Mesenchymal stem cell (in vitro differentiated cells and primary cell): ENCODE data around the gene XRCC3.

Source experiments
- DNase-seq: peaks from one replicate; pipeline ENCODE4 v3.0.0-alpha.2; 2013
- H2AFZ ChIP-seq: one replicate; pipeline ENCODE4 v1.6.1; 2013; ENCODE audit warnings: low read depth, mild to moderate bottlenecking, control low read depth, inconsistent platforms, low read length, moderate library complexity
- H2AK5ac ChIP-seq: 2 replicates; pipeline ENCODE4 v1.6.1; 2013; ENCODE audit warnings: low read length, moderate library complexity, mild to moderate bottlenecking, inconsistent platforms; ENCODE audit not compliant: severe bottlenecking
- H2BK120ac ChIP-seq: one replicate; pipeline ENCODE4 v1.6.1; 2013; ENCODE audit warnings: low read depth, mild to moderate bottlenecking, inconsistent platforms, low read length, moderate library complexity
- H2BK12ac ChIP-seq, 2 experiments: one replicate each; pipeline ENCODE4 v1.6.1; 2013; ENCODE audit warnings: inconsistent platforms in 2 of 2, low read length in 2 of 2, mild to moderate bottlenecking in 2 of 2, moderate library complexity in 2 of 2, control low read depth in 1 of 2
- H2BK15ac ChIP-seq: one replicate; pipeline ENCODE4 v1.6.1; 2013; ENCODE audit warnings: mild to moderate bottlenecking, low read depth, inconsistent platforms; ENCODE audit not compliant: poor library complexity, severe bottlenecking
- H2BK5ac ChIP-seq: 2 replicates; pipeline ENCODE4 v1.6.1; 2013; ENCODE audit warnings: low read depth, mild to moderate bottlenecking, low read length, control low read depth, inconsistent platforms; ENCODE audit not compliant: poor library complexity, severe bottlenecking
- H3K14ac ChIP-seq, 2 experiments: one replicate each; pipeline ENCODE4 v1.6.1; 2013; ENCODE audit warnings: inconsistent platforms in 2 of 2, low read length in 2 of 2, control low read depth in 1 of 2, mild to moderate bottlenecking in 1 of 2, moderate library complexity in 1 of 2
- H3K18ac ChIP-seq, 2 experiments: one replicate each; pipeline ENCODE4 v1.6.1; 2013; ENCODE audit warnings: inconsistent platforms in 2 of 2, low read length in 2 of 2, control low read depth in 1 of 2, low read depth in 1 of 2, mild to moderate bottlenecking in 1 of 2
- H3K23ac ChIP-seq, 2 experiments: one replicate each; pipeline ENCODE4 v1.6.1; 2013; ENCODE audit warnings: inconsistent platforms in 2 of 2, low read length in 2 of 2, mild to moderate bottlenecking in 2 of 2, moderate library complexity in 2 of 2, control low read depth in 1 of 2
- H3K27ac ChIP-seq: 2 replicates; pipeline ENCODE4 v1.5.1; 2013; ENCODE audit warnings: mild to moderate bottlenecking, moderate library complexity, low read length, control low read depth, inconsistent platforms; ENCODE audit not compliant: poor library complexity, severe bottlenecking
- H3K27me3 ChIP-seq, 2 experiments: 2 replicates each; pipeline versions ENCODE4 v1.6.1 to v1.7.0; 2013; ENCODE audit warnings: low read length in 2 of 2, mild to moderate bottlenecking in 2 of 2, moderate library complexity in 2 of 2, control low read depth in 1 of 2, inconsistent platforms in 1 of 2; ENCODE audit not compliant: control insufficient read depth in 1 of 2, insufficient read depth in 1 of 2
- H3K36me3 ChIP-seq, 2 experiments: 2 replicates each; pipeline versions ENCODE4 v1.6.1 to v1.7.0; 2013; ENCODE audit warnings: low read length in 2 of 2, control low read depth in 1 of 2, inconsistent platforms in 1 of 2, low read depth in 1 of 2, mild to moderate bottlenecking in 1 of 2; ENCODE audit not compliant: insufficient read depth in 2 of 2, control insufficient read depth in 1 of 2
- H3K4ac ChIP-seq, 2 experiments: one replicate each; pipeline ENCODE4 v1.6.1; 2013; ENCODE audit warnings: inconsistent platforms in 2 of 2, low read length in 2 of 2, mild to moderate bottlenecking in 2 of 2, moderate library complexity in 2 of 2, control low read depth in 1 of 2, low read depth in 1 of 2
- H3K4me1 ChIP-seq: 2 replicates; pipeline ENCODE4 v1.6.1; 2013; ENCODE audit warnings: low read depth, low read length, control low read depth; ENCODE audit not compliant: control insufficient read depth, insufficient read depth
- H3K4me2 ChIP-seq: 2 replicates; pipeline ENCODE4 v1.6.1; 2013; ENCODE audit warnings: low read length, mild to moderate bottlenecking, inconsistent platforms; ENCODE audit not compliant: poor library complexity, severe bottlenecking
- H3K4me3 ChIP-seq, 2 experiments: 2 replicates each; pipeline versions ENCODE4 v1.5.1 to v1.7.0; 2013; ENCODE audit warnings: low read length in 2 of 2, mild to moderate bottlenecking in 2 of 2, control low read depth in 1 of 2, low read depth in 1 of 2; ENCODE audit not compliant: insufficient read depth in 1 of 2
- H3K79me1 ChIP-seq: replicated peaks from 2 replicates; pipeline ENCODE4 v1.6.1; 2013; ENCODE audit warnings: mild to moderate bottlenecking, control low read depth, low read length, inconsistent platforms; ENCODE audit not compliant: poor library complexity, severe bottlenecking
- H3K9ac ChIP-seq: 2 replicates; pipeline ENCODE4 v1.7.0; 2013; ENCODE audit warnings: mild to moderate bottlenecking, low read length, moderate library complexity
- H3K9me3 ChIP-seq: 2 replicates; pipeline ENCODE4 v1.7.0; 2013; ENCODE audit warnings: mild to moderate bottlenecking, low read length; ENCODE audit not compliant: control insufficient read depth
- H4K8ac ChIP-seq: one replicate; pipeline ENCODE4 v1.6.1; 2013; ENCODE audit warnings: inconsistent platforms, mild to moderate bottlenecking, low read length, moderate library complexity
- H4K91ac ChIP-seq: one replicate; pipeline ENCODE4 v1.6.1; 2013; ENCODE audit warnings: mild to moderate bottlenecking, low read length, inconsistent platforms
- WGBS: methylation state at CpG from one replicate; pipeline ENCODE4 v1.1.7; 2013; ENCODE audit warnings: mixed read lengths; 5-methylcytosine and 5-hydroxymethylcytosine counted together

XRCC3 gene

GRCh38 chr14:103738166-103738565, 22.9 kb upstream of the XRCC3 start:
- Histone ChIP-seq H3K4ac (no peak overlapping the region), H3K18ac (no peak overlapping the region), H3K4me1 (peaks cover 10% of the 10 kb centered on the region), H2BK5ac (no peak overlapping the region), H4K8ac (no peak overlapping the region), H3K27me3 (no peaks in the 10 kb centered on the region), H3K27ac (no peak overlapping the region), H2BK12ac (no peak overlapping the region), H3K23ac (no peak overlapping the region), H3K14ac (no peak overlapping the region), H3K4me3 (no peak overlapping the region), H2AK5ac (no peak overlapping the region), H3K4me2 (no peak overlapping the region), H3K79me1 (peaks cover 1% of the 10 kb centered on the region), H2BK120ac (no peak overlapping the region), H2AFZ (no peak overlapping the region), H2BK15ac (no peak overlapping the region), H3K9ac (no peak overlapping the region), H3K36me3 (peaks cover 19 to 63% of the 10 kb centered on the region in 2 experiments), H3K9me3 (no peaks in the 10 kb centered on the region), H4K91ac (no peak overlapping the region)
- WGBS: 93% methylated on average over 9 of the region's 10 CpGs
- no peak for DNase-seq

DNA sequence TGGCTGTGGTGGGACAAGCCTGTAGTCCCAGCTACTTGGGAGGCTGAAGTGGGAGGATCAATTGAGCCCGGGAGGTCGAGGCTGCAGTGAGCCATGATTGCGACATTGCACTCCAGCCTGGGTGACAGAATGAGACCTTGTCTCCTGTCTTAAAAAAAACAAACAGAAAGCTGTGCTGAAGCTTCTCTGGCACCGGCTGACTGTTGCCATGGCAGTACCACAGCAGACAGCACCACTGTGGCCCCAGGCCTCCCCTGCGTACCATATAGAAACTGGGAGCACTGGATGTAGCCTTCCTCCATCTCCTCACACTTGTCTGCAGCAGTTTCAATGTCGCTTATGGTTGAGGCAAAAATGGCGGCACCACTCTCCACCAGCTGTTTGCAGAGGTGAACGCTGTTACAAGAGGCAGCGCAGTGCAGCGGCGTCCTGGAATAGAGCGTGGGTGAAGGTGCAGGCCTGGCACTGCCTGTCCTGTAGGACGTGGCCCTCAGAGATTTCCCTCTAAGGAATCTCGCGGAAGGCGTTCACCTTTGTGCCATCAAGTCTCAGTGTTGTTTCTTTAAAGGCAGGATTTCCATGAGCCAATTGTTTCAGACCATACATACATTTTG, 22.3 kb upstream of the XRCC3 start:
- WGBS: 96% methylated on average over 16 of the region's 16 CpGs
- Histone ChIP-seq H3K18ac (no peak overlapping the region), H3K9ac (no peak overlapping the region)

DNA sequence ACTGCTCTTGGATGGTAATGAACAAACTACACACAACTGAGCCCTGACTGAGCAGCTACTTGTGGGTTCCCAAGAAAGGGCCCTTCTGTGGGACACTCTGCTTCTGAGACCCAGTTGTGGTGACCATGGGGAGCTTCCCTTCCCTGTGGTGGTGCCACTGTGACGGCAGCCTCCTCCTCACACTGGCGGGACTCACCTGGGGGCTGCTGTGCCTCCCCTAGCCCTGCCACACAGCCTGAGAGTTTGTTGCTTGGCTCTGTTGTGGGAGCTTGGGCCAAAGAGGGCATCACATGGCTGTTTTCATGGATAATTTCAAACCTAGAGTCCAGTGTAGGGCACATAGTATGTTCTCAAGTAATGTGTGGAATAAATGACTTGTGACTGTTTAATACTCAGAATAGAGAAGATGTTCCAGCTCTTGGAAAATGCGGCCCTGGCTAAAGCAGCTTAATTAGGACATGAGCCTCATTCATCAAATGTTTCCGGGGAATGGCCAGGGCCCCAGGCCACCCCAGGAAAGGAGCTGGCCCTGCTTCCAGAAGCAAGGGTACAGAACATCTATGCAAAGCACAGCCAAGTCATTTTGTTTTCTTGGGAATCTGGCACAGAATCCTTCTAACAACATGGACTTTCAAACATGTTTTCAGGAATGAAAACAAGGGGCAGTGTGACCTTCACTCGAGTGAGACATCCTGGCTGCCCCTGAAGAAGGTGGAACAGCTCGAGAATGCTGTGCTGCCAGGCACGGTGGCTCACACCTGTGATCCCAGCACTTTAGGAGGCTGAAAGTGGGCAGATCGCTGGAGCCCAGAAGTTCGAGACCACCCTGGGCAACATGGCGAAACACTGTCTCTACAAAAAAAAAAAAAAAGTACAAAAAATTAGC, 21.5 kb upstream of the XRCC3 start:
- H3K4ac ChIP-seq: no peak overlapping the region
- H2BK120ac ChIP-seq: no peak overlapping the region
- H3K9ac ChIP-seq: no peak overlapping the region
- no peaks in the 10 kb centered on the region for H3K27me3 ChIP-seq
- no peaks in the 10 kb centered on the region for H3K9me3 ChIP-seq
- H2BK15ac ChIP-seq: no peak overlapping the region
- H3K14ac ChIP-seq: no peak overlapping the region
- no peak overlapping the region for H3K18ac ChIP-seq
- DNase-seq: no peak
- H2AFZ ChIP-seq: no peak overlapping the region
- H2BK12ac ChIP-seq: no peak overlapping the region
- no peak overlapping the region for H4K8ac ChIP-seq
- H3K79me1 ChIP-seq: peaks cover 4% of the 10 kb centered on the region
- H3K4me3 ChIP-seq: no peak overlapping the region
- no peak overlapping the region for H3K23ac ChIP-seq
- H3K4me2 ChIP-seq: no peak overlapping the region
- peaks cover 33 to 70% of the 10 kb centered on the region in 2 experiments for H3K36me3 ChIP-seq
- H3K27ac ChIP-seq: no peak overlapping the region
- no peak overlapping the region for H2AK5ac ChIP-seq
- H2BK5ac ChIP-seq: no peak overlapping the region
- 94% methylated on average over 10 of the region's 10 CpGs for WGBS
- peaks cover 11% of the 10 kb centered on the region for H3K4me1 ChIP-seq
- H4K91ac ChIP-seq: no peak overlapping the region

More for the DNA sequence above, 22.3 kb upstream of the XRCC3 start:
- Histone ChIP-seq H2BK120ac (no peak overlapping the region), H2BK12ac (no peak overlapping the region), H2BK15ac (no peak overlapping the region), H3K14ac (no peak overlapping the region), H2AK5ac (no peak overlapping the region), H2BK5ac (no peak overlapping the region), H3K4me1 (peaks cover 10% of the 10 kb centered on the region), H3K4me3 (no peak overlapping the region), H3K27me3 (no peaks in the 10 kb centered on the region), H4K91ac (no peak overlapping the region), H2AFZ (no peak overlapping the region), H3K4me2 (no peak overlapping the region), H3K23ac (no peak overlapping the region), H3K27ac (no peak overlapping the region), H3K4ac (no peak overlapping the region), H3K9me3 (no peaks in the 10 kb centered on the region), H3K36me3 (peaks cover 25 to 67% of the 10 kb centered on the region in 2 experiments), H3K79me1 (peaks cover 1% of the 10 kb centered on the region), H4K8ac (no peak overlapping the region)
- DNase-seq: no peak

DNA sequence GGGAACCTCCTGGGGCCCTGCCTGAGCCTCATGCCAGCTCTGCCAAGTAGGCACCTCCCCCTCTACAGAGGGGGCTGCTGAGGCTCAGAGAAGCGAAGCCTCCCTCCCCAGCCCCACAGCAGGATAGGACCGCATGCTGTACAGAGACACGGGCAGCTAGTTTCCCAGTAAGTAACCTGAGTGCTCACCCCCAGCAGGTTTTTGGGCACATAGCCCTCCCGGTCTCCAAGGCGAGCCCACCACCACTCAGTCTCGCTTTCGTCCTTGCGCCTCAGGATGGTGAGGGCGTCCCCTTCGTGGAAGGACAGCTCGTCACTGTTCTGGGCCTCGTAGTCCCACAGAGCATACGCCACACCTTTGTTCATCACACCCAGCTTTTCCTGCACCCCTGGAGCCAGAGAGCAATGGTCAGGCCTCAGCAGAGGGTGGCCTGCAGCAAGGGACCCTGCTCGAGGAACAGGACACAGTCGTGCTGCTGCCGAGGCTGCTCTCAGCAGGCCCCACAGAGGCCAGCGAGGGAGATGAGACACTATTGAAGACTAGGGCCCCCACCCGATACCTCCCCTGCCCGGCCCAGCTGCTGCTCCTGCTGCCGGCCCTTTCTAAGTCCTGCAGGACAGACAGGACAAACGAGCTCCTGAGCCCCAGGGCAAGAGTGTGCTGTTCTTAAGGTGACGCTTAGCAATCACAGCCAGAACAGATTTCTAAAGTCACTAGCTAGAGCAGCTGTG, 20.7 kb upstream of the XRCC3 start:
- Histone ChIP-seq H4K91ac (no peak overlapping the region), H3K4ac (no peak overlapping the region), H3K9me3 (no peaks in the 10 kb centered on the region), H3K4me2 (no peak overlapping the region), H3K18ac (no peak overlapping the region), H3K23ac (no peak overlapping the region), H2BK5ac (no peak overlapping the region), H4K8ac (no peak overlapping the region), H3K79me1 (peaks cover 9% of the 10 kb centered on the region), H2BK120ac (no peak overlapping the region), H2AK5ac (no peak overlapping the region), H2BK12ac (no peak overlapping the region), H3K27ac (no peak overlapping the region), H3K14ac (no peak overlapping the region), H3K36me3 (peaks cover 37 to 74% of the 10 kb centered on the region in 2 experiments), H3K27me3 (no peaks in the 10 kb centered on the region), H3K4me1 (peaks cover 8% of the 10 kb centered on the region), H2AFZ (no peak overlapping the region), H3K4me3 (peak overlapping the region in 1 of 2 experiments; percentile 31), H3K9ac (no peak overlapping the region), H2BK15ac (no peak overlapping the region)
- DNase-seq: no peak
- 90% methylated on average over 22 of the region's 22 CpGs for WGBS
